Measurements from ENCODE around the gene TMEFF2. TPM values are rescaled to one million over a fixed set of nuclear protein-coding genes. Genes with fewer than 3 reads are reported as not detected.

TMEFF2 gene
- total and polyA plus RNA-seq, 2 of the 8 experiments (the other 6 are each of a cell fraction or from before 2014, with no cell fraction given) = 0.91 to 3.7 TPM

DNA sequence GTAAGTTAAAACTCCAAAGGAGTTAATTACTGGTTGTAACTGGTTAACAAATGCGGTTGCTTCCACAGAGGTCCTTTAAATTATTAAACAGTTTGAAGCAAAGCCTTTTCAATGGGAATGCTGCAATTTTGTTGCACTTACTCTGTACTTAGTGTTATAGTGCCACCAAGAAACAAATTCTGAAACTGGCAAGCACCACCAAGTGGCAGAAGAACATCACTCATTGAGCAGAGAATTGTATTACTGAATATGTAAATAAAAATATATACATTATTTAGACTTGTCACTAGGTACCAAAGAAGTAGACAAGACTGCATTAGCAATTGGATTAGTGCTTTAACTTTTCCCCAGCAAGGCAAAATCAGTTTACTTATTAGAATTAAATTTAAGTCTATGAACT lies 2.6 kb upstream of the TMEFF2 start:
- H4K5ac ChIP-seq (ENCODE audit: insufficient read length, low read depth, low read length) = no peak overlapping the region
- no peak overlapping the region for H2BK120ac ChIP-seq (replicated peaks; ENCODE audit: low read depth, low read length)
- no peak overlapping the region for H3K27ac ChIP-seq (ENCODE audit: low read depth, low read length)
- no peak overlapping the region for H3K23ac ChIP-seq (ENCODE audit: insufficient read length)
- H3K4me1 ChIP-seq (replicated peaks in 1 of 4; ENCODE audit: control insufficient read depth in 3 of 4, insufficient read depth in 4 of 4, low read length in 3 of 4) = peaks cover 0 to 10% (median 5%) of the 10 kb centered on the region in 4 experiments; a peak in 5 of 7 replicates
- no peak overlapping the region for H2AK5ac ChIP-seq (ENCODE audit: low read depth, low read length)
- POLR2A ChIA-PET (ENCODE audit: partially characterized antibody) = no interaction called here
- no peak overlapping the region for H3K56ac ChIP-seq (replicated peaks; ENCODE audit: insufficient read length, low read depth, low read length)
- FAIRE-seq (no peak), DNase-seq (ENCODE audit: low read depth in 1 of 2, low spot score in 2 of 2) (no peak)
- H3K9me3 ChIP-seq (ENCODE audit: insufficient read depth in 2 of 2, low read depth in 1 of 2, low read length in 1 of 2) = no peaks in the 10 kb centered on the region
- H2AFZ ChIP-seq (ENCODE audit: low read length) = no peak overlapping the region
- no peak overlapping the region for H2BK15ac ChIP-seq (ENCODE audit: low read length)
- H3K4ac ChIP-seq (replicated peaks; ENCODE audit: insufficient read length, low read depth, low read length) = no peak overlapping the region
- CTCF ChIA-PET (ENCODE audit: partially characterized antibody) = no interaction called here
- H4K91ac ChIP-seq (replicated peaks; ENCODE audit: insufficient read length, low read length) = no peak overlapping the region
- whole genome bisulfite sequencing, 2 experiments (ENCODE audit: extremely low coverage in 1 of 2, insufficient coverage in 1 of 2, insufficient read length in 1 of 2, insufficient replicate concordance in 2 of 2, low coverage in 1 of 2, low lambda C conversion rate in 2 of 2, missing lambda C conversion rate in 1 of 2) = 71% methylated on average over 1 of the region's 1 CpG; no CpG with 5 or more reads in 1 of the 2 experiments
- no peak overlapping the region for H3K18ac ChIP-seq (ENCODE audit: extremely low read depth, low read length)
- no peak overlapping the region for H2BK5ac ChIP-seq (ENCODE audit: low read depth, low read length)
- H3K36me3 ChIP-seq (ENCODE audit: control insufficient read depth in 2 of 4, insufficient read depth in 4 of 4, low read length in 3 of 4) = no peaks in the 10 kb centered on the region
- no peak overlapping the region for H3K4me3 ChIP-seq (ENCODE audit: extremely low read depth in 1 of 4, insufficient read depth in 2 of 4, low read depth in 3 of 4, low read length in 4 of 4)
- H3K23me2 ChIP-seq (ENCODE audit: low read depth, low read length) = peaks cover 13% of the 10 kb centered on the region; the same call in 1 of the 2 replicates
- no peak overlapping the region for H4K8ac ChIP-seq (ENCODE audit: extremely low read depth, insufficient read depth, low read length)
- no peaks in the 10 kb centered on the region for H3K79me1 ChIP-seq (ENCODE audit: low read depth, low read length)
- peaks cover 19 to 43% (median 34%) of the 10 kb centered on the region in 4 experiments for H3K27me3 ChIP-seq (replicated peaks in 1 of 4; ENCODE audit: control insufficient read depth in 3 of 4, extremely low read depth in 1 of 4, insufficient read depth in 3 of 4, low read length in 3 of 4)
- no peak overlapping the region for H2BK20ac ChIP-seq (ENCODE audit: low read length)
- no peak overlapping the region for H2BK12ac ChIP-seq (ENCODE audit: low read depth, low read length)
- no peak overlapping the region for H3K14ac ChIP-seq (ENCODE audit: insufficient read length)
- peak overlapping the region in 1 of 2 experiments; percentile 92; a peak in 2 of 4 replicates for H3K4me2 ChIP-seq (ENCODE audit: insufficient read depth in 1 of 2, low read depth in 2 of 2, low read length in 2 of 2)
- H3K79me2 ChIP-seq (ENCODE audit: control insufficient read depth in 1 of 2, insufficient read depth in 2 of 2, low read length in 2 of 2) = no peaks in the 10 kb centered on the region
- TF ChIP-seq SIX5 (IDR thresholded peaks at IDR 0.05; ENCODE audit: low read depth, low read length) = no peak
- peak; percentile 5 to 22; a peak in 2 of 4 replicates for TF ChIP-seq RAD21 (IDR thresholded peaks at IDR 0.05 in 1 of 2, conservative IDR thresholded peaks at IDR 0.05 in 1 of 2; ENCODE audit: low read depth in 2 of 2, low read length in 2 of 2)
- no peak overlapping the region for H3K9ac ChIP-seq (replicated peaks in 1 of 4; ENCODE audit: extremely low read depth in 1 of 4, low read depth in 3 of 4, low read length in 3 of 4)
- no peaks in the 10 kb centered on the region for H4K20me1 ChIP-seq (replicated peaks in 1 of 2; ENCODE audit: control insufficient read depth in 1 of 2, insufficient read depth in 2 of 2, low read length in 2 of 2)

Data from H1 (cell line).